HEK293 (cell line): ENCODE data around the gene AUH.

Experiments
- SETDB1 ChIP-seq: IDR thresholded peaks from one replicate; pipeline ENCODE4 v1.6.1; 2017; ENCODE audit warnings: mild to moderate bottlenecking, low read length, moderate library complexity, mixed read lengths; ENCODE audit not compliant: insufficient read length
- ZNF280D ChIP-seq: fragments of 450-650 bp; formaldehyde crosslinking; IDR thresholded peaks from 2 replicates; pipeline ENCODE4 v1.5.1; 2016; ENCODE audit warnings: missing biosample characterization, missing genetic modification characterization
- ZNF302 ChIP-seq: fragments of 450-650 bp; formaldehyde crosslinking; IDR thresholded peaks from 2 replicates; pipeline ENCODE4 v1.5.1; 2016; ENCODE audit warnings: missing biosample characterization, missing genetic modification characterization, low read depth
- ZNF398 ChIP-seq: fragments of 450-650 bp; formaldehyde crosslinking; IDR thresholded peaks from 2 replicates; pipeline ENCODE4 v1.5.1; 2017; ENCODE audit warnings: missing biosample characterization, missing genetic modification characterization
- ZNF423 ChIP-seq: fragments of 450-650 bp; formaldehyde crosslinking; IDR thresholded peaks from 2 replicates; pipeline ENCODE4 v1.5.1; 2016; ENCODE audit warnings: missing biosample characterization, missing genetic modification characterization
- ZNF501 ChIP-seq: fragments of 450-650 bp; formaldehyde crosslinking; IDR thresholded peaks from 2 replicates; pipeline ENCODE4 v1.5.1; 2016; ENCODE audit warnings: missing biosample characterization, missing genetic modification characterization
- ZNF621 ChIP-seq: fragments of 450-650 bp; formaldehyde crosslinking; IDR thresholded peaks from 2 replicates; pipeline ENCODE4 v1.5.1; 2017; ENCODE audit warnings: missing biosample characterization, missing genetic modification characterization
- ZNF76 ChIP-seq: fragments of 450-650 bp; formaldehyde crosslinking; IDR thresholded peaks from 2 replicates; pipeline ENCODE4; 2016; ENCODE audit warnings: low read depth, missing biosample characterization, missing genetic modification characterization, borderline replicate concordance
- ZNF792 ChIP-seq: fragments of 450-650 bp; formaldehyde crosslinking; IDR thresholded peaks from 2 replicates; pipeline ENCODE4 v1.5.1; 2016; ENCODE audit warnings: missing biosample characterization, missing genetic modification characterization
- TF ChIP-seq, protein P1 (sequence below): fragments of 450-650 bp; formaldehyde crosslinking; IDR thresholded peaks from 2 replicates; pipeline ENCODE4 v1.5.1; 2016; ENCODE audit warnings: missing biosample characterization, missing genetic modification characterization
- TF ChIP-seq, protein P2 (sequence below): fragments of 450-650 bp; formaldehyde crosslinking; IDR thresholded peaks from 2 replicates; pipeline ENCODE4 v1.5.1; 2016; ENCODE audit warnings: missing biosample characterization, missing genetic modification characterization
- TF ChIP-seq, protein P3 (sequence below): fragments of 450-650 bp; IDR thresholded peaks from 2 replicates; pipeline ENCODE4 v1.5.1; 2018; ENCODE audit warnings: missing biosample characterization, mild to moderate bottlenecking, missing genetic modification characterization
- TF ChIP-seq, protein P4 (sequence below): fragments of 450-650 bp; formaldehyde crosslinking; IDR thresholded peaks from 2 replicates; pipeline ENCODE4 v1.5.1; 2016; ENCODE audit warnings: missing biosample characterization, missing genetic modification characterization

DNA sequence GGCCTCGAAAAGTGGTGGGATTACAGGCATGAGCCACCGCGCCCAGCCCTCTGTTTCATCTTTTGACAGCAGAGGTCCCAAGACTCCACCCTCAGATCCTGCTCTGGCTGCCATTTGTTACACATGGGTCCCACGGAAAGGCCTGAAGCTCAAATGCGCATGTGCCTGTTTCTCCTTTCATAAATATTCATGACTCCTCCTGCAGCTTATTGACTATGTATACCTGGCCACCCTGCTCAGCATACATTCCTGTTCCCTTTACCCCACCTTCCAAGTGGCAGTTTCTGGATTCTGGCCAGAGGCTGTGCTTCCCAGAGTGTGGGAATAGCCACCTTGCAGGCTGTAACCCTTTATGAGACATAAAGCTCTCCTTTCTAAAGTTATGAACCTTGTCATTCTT, 46.5 kb downstream of the AUH start:
- TF ChIP-seq ZNF792 (tag by site-specific recombination) (no peak), ZNF501 (tag by site-specific recombination) (no peak), ZNF302 (no peak), SETDB1 (no peak), ZNF76 (tag by site-specific recombination) (no peak), ZNF621 (no peak), ZNF280D (tag by site-specific recombination) (no peak), ZNF423 (no peak), ZNF398 (tag by site-specific recombination) (no peak)
- TF ChIP-seq, protein P1, sequence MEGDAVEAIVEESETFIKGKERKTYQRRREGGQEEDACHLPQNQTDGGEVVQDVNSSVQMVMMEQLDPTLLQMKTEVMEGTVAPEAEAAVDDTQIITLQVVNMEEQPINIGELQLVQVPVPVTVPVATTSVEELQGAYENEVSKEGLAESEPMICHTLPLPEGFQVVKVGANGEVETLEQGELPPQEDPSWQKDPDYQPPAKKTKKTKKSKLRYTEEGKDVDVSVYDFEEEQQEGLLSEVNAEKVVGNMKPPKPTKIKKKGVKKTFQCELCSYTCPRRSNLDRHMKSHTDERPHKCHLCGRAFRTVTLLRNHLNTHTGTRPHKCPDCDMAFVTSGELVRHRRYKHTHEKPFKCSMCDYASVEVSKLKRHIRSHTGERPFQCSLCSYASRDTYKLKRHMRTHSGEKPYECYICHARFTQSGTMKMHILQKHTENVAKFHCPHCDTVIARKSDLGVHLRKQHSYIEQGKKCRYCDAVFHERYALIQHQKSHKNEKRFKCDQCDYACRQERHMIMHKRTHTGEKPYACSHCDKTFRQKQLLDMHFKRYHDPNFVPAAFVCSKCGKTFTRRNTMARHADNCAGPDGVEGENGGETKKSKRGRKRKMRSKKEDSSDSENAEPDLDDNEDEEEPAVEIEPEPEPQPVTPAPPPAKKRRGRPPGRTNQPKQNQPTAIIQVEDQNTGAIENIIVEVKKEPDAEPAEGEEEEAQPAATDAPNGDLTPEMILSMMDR (tag by site-specific recombination) = no peak
- TF ChIP-seq, protein P2, sequence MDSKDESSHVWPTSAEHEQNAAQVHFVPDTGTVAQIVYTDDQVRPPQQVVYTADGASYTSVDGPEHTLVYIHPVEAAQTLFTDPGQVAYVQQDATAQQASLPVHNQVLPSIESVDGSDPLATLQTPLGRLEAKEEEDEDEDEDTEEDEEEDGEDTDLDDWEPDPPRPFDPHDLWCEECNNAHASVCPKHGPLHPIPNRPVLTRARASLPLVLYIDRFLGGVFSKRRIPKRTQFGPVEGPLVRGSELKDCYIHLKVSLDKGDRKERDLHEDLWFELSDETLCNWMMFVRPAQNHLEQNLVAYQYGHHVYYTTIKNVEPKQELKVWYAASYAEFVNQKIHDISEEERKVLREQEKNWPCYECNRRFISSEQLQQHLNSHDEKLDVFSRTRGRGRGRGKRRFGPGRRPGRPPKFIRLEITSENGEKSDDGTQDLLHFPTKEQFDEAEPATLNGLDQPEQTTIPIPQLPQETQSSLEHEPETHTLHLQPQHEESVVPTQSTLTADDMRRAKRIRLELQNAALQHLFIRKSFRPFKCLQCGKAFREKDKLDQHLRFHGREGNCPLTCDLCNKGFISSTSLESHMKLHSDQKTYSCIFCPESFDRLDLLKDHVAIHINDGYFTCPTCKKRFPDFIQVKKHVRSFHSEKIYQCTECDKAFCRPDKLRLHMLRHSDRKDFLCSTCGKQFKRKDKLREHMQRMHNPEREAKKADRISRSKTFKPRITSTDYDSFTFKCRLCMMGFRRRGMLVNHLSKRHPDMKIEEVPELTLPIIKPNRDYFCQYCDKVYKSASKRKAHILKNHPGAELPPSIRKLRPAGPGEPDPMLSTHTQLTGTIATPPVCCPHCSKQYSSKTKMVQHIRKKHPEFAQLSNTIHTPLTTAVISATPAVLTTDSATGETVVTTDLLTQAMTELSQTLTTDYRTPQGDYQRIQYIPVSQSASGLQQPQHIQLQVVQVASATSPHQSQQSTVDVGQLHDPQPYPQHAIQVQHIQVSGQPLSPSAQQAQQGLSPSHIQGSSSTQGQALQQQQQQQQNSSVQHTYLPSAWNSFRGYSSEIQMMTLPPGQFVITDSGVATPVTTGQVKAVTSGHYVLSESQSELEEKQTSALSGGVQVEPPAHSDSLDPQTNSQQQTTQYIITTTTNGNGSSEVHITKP = no peak
- TF ChIP-seq, protein P3, sequence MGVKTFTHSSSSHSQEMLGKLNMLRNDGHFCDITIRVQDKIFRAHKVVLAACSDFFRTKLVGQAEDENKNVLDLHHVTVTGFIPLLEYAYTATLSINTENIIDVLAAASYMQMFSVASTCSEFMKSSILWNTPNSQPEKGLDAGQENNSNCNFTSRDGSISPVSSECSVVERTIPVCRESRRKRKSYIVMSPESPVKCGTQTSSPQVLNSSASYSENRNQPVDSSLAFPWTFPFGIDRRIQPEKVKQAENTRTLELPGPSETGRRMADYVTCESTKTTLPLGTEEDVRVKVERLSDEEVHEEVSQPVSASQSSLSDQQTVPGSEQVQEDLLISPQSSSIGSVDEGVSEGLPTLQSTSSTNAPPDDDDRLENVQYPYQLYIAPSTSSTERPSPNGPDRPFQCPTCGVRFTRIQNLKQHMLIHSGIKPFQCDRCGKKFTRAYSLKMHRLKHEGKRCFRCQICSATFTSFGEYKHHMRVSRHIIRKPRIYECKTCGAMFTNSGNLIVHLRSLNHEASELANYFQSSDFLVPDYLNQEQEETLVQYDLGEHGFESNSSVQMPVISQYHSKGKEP (tag by site-specific recombination) = no peak
- TF ChIP-seq, protein P4, sequence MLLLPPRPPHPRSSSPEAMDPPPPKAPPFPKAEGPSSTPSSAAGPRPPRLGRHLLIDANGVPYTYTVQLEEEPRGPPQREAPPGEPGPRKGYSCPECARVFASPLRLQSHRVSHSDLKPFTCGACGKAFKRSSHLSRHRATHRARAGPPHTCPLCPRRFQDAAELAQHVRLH (tag by site-specific recombination) = no peak
